Aorta (tissue), 5 donors: ENCODE measurements around the gene SYNGR2. TPM values are rescaled to one million over a fixed set of nuclear protein-coding genes. Genes with fewer than 3 reads are reported as not detected.

ENCODE experiments used
- ATAC-seq: fragments of 200-7000 bp; cut with Tn5 transposase; one replicate; pipeline ENCODE4 v1.9.1; 2022; ENCODE audit warnings: moderate library complexity; ENCODE audit not compliant: low FRiP score
- DNase-seq, 2 donors: peaks; one replicate each; pipeline ENCODE4 v3.0.0-alpha.2; 2020
- H3K27ac ChIP-seq, 2 donors: one replicate each; pipeline ENCODE4 v1.5.1; 2013; ENCODE audit warnings: low read length in 2 of 2, mild to moderate bottlenecking in 2 of 2, moderate library complexity in 2 of 2, control low read depth in 1 of 2, inconsistent platforms in 1 of 2, low read depth in 1 of 2
- H3K27me3 ChIP-seq, 2 donors: one replicate each; pipeline ENCODE4 v1.6.1; 2013; ENCODE audit warnings: control low read depth in 1 of 2, low read length in 1 of 2, mild to moderate bottlenecking in 1 of 2, moderate library complexity in 1 of 2; ENCODE audit not compliant: insufficient read depth in 2 of 2, control insufficient read depth in 1 of 2
- H3K36me3 ChIP-seq, 2 donors: one replicate each; pipeline ENCODE4 v1.6.1; 2013; ENCODE audit warnings: control low read depth in 1 of 2, low read length in 1 of 2, mild to moderate bottlenecking in 1 of 2; ENCODE audit not compliant: insufficient read depth in 2 of 2, control insufficient read depth in 1 of 2
- H3K4me1 ChIP-seq, 2 donors: one replicate each; pipeline ENCODE4 v1.6.1; 2013; ENCODE audit warnings: low read length in 2 of 2, control low read depth in 1 of 2, mild to moderate bottlenecking in 1 of 2, moderate library complexity in 1 of 2; ENCODE audit not compliant: insufficient read depth in 2 of 2, control insufficient read depth in 1 of 2
- H3K4me3 ChIP-seq, 2 donors: one replicate each; pipeline ENCODE4 v1.5.1; 2013; ENCODE audit warnings: low read length in 2 of 2, control low read depth in 1 of 2, mild to moderate bottlenecking in 1 of 2
- H3K9me3 ChIP-seq: one replicate; pipeline ENCODE4 v1.6.1; 2013; ENCODE audit warnings: mild to moderate bottlenecking, low read length; ENCODE audit not compliant: control insufficient read depth
- WGBS, 2 donors: extraction: QIAGEN DNeasy Blood & Tissue Kit; methylation state at CpG; one replicate each; pipeline ENCODE4 v1.1.7; 2013; 5-methylcytosine and 5-hydroxymethylcytosine counted together
- intact Hi-C, 2 donors: fragments of 100-400 bp; cut with DNase I; formaldehyde crosslinking; loops; one replicate each; pipeline versions ENCODE4 v1.14.2 to v1.15.0; 2022
- polyA plus RNA-seq, 2 donors: library from polyadenylated mRNA; stranded (reverse); fragments of 200-250 nt; gene quantifications; one replicate each; pipeline ENCODE4 v1.2.3, GENCODE V29; 2013
- total RNA-seq, 2 donors: library from RNA; stranded (reverse); fragmentation: NEBNext Ultra II Directional; extraction: Animal tissue kit (Norgen Biotek cat#: 25700); gene quantifications; one replicate each; pipeline ENCODE4 v1.2.1, GENCODE V29; 2021
- donor health status: healthy with polysubstance abuse.
- donor health status: Bipolar disorder and iron deficiency.
- donor health status: DM: no; HTN: no; CAD: no.
- donor health status: DM: no; HTN: no; CAD: no.
- donor health status: DM: yes; HTN: yes; CAD: no.

SYNGR2 gene
- total and polyA plus RNA-seq, 4 donors, result 49.0 to 91.9 (median 68.8) TPM

DNA sequence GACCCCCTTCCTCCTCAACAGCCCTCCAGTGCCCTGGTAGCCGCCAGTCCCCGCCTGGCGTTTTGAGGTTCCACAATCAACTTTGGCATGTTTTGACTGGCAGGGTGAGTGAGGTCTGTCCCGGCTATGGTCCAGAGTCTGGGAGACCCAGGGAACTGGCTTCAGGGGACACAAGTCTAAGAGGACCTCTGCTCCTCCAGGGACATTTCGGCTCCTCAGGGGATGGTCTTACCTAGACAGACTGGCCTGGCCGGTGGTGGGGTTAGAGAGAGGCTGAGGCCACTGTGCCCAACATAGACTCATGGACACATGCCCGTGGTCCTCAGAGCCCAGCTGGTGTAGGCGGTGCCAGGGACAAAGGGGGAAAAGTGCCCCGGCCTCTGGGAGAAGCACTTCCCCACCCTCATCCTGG is 35.6 kb upstream of the SYNGR2 start:
- intact Hi-C loops, result no loop called here
- H3K9me3 ChIP-seq, result no peaks in the 10 kb centered on the region
- no peak for DNase-seq
- H3K4me1 ChIP-seq, result no peaks in the 10 kb centered on the region
- no peak overlapping the region for H3K27ac ChIP-seq
- no peaks in the 10 kb centered on the region for H3K36me3 ChIP-seq
- no peak for ATAC-seq
- H3K27me3 ChIP-seq, result no peaks in the 10 kb centered on the region
- no peak overlapping the region for H3K4me3 ChIP-seq
- 39 to 42% methylated on average over 9 of the region's 9 CpGs for WGBS, 2 donors

DNA sequence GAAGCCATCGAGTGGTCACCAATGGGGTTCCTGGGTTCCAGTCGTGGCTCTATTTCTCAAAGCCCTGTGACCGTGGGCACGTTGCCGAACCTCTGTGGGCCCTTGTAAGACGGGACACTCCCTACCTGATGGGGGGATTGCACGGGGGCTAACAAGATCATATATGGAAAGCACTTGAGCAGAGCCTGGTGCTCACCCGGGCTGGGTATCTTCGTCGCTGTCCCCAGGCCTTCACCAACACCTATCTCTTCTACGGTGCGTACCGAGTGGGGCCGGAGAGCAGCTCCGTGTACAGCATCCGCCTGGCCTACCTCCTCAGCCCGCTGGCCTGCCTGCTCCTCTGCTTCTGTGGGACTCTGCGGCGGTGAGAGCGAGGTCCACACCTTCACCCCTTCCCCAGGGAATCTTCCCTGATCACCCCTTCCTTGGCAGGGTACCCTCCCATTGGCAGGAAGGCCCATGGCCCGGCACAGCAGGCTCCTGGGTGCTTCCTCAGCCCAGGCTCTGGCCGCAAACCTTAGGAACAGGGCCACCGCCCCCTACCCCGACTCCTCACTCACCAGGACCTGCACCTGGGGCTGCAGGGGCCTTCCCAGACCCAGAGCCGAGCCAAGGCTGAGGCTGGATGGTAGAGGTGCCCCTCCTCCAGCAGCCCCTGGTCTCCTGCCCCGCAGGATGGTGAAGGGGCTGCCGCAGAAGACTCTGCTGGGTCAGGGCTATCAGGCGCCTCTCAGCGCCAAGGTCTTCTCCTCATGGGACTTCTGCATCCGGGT is 35.0 kb upstream of the SYNGR2 start:
- Histone ChIP-seq H3K36me3 (no peaks in the 10 kb centered on the region), H3K9me3 (no peaks in the 10 kb centered on the region), H3K4me1 (no peaks in the 10 kb centered on the region), H3K4me3 (no peak overlapping the region), H3K27ac (no peak overlapping the region), H3K27me3 (no peaks in the 10 kb centered on the region)
- WGBS, 2 donors, result 93 to 94% methylated on average over 30 of the region's 30 CpGs
- DNase-seq (no peak), ATAC-seq (no peak)
- intact Hi-C loops, result no loop called here

DNA sequence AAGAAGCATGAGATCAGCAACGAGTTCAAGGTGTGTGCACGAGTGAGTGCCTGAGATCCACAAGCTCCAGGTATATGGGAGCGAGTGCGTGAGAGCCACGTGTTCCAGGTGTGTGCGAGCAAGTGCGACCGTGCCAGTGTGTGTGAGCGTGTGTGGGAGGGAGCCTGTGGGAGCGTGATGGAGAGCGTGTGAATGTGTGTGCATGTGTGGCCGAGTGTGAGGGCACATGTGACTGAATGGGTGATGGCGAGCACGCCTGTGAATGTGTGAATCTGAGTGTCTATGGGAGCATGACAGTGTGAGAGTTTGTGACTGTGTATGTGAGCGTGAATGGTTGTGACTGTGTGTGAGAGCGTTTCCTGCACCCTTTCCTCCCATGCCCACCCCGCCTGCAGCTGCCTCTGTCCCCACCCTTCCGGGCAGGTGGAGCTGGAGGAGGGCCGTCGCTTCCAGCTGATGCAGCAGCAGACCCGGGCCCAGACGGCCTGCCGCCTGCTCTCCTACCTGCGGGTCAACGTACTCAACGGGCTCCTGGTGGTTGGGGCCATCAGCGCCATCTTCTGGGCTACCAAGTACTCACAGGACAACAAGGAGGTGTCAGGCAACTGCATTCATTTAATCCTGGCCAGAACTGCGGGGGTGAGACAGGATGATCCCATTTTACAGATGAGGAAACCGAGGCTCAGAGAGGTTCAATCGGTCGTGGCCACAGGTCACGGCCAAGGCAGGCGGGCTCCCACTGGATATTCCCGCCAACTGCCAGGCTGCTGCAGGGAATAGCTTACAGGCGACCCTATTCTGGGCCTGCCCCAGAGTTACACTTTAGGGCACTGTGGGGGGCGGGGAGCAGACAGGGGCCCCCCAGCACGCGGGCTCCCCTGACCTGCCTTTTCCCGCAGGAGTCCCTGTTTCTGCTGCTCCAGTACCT is 34.1 kb upstream of the SYNGR2 start:
- Histone ChIP-seq H3K36me3 (no peaks in the 10 kb centered on the region), H3K27ac (no peak overlapping the region), H3K27me3 (no peaks in the 10 kb centered on the region), H3K4me3 (no peak overlapping the region), H3K4me1 (no peaks in the 10 kb centered on the region), H3K9me3 (no peaks in the 10 kb centered on the region)
- ATAC-seq (no peak), DNase-seq (peak; percentile 65 to 76)
- intact Hi-C loops, result no loop called here
- 81 to 82% methylated on average over 39 of the region's 39 CpGs for WGBS, 2 donors

DNA sequence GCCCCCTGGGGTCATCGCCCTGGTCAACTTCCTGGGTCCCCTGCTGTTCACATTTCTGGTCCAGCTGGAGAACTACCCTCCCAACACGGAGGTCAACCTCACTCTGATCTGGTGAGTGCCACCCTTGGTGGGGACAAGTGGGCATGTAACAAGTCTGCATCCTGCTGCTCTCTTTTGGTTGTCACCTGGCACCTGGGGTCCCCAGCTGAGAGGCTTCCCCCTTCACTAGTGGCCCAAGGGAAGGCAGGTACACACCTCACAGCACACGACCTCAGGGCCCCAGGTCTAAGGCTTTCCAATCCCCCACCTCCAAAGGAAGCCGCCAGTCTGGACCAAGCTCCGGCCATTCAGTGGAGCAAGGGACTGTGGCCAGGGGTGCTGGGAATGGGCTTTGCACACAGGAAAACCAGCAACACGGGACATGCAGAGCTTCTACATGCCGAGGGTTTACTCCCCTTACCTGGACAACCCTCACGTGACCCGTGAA is 33.4 kb upstream of the SYNGR2 start:
- Histone ChIP-seq H3K27me3 (no peaks in the 10 kb centered on the region), H3K9me3 (no peaks in the 10 kb centered on the region), H3K4me3 (no peak overlapping the region), H3K4me1 (no peaks in the 10 kb centered on the region), H3K36me3 (no peaks in the 10 kb centered on the region), H3K27ac (no peak overlapping the region)
- WGBS, 2 donors, result 85 to 87% methylated on average over 9 of the region's 9 CpGs
- DNase-seq, result no peak
- intact Hi-C loops, result no loop called here
- no peak for ATAC-seq

DNA sequence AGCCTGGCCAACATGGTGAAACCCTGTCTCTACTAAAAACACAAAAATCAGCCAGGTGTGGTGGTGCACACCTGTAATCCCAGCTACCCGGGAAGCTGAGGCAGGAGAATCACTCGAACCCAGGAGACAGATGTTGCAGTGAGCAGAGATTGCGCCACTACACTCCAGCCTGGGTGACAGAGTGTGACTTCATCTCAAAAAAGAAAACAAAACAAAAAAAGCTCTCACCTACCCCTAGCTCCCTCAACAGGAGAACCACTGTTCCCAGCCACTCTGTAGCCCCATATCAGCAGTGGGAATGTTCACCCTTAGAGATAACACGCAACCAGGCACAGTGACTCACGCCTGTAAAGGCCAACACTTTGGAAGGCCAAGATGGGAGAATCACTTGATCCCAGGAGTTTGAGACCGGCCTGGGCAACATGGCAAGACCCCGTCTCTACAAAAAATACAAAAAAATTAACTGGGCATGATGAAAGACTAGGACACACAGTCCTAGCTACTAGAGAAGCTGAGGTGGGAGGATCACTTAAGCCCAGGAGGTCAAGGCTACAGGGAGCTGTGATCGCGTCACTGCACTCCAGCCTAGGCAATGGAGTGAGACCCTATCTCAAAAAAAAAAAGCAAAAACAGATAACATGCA is 32.4 kb upstream of the SYNGR2 start:
- Histone ChIP-seq H3K27me3 (no peaks in the 10 kb centered on the region), H3K27ac (no peak overlapping the region), H3K36me3 (no peaks in the 10 kb centered on the region), H3K4me3 (no peak overlapping the region), H3K9me3 (no peaks in the 10 kb centered on the region), H3K4me1 (no peaks in the 10 kb centered on the region)
- intact Hi-C loops, result no loop called here
- no peak for DNase-seq
- 92 to 93% methylated on average over 9 of the region's 9 CpGs for WGBS, 2 donors
- no peak for ATAC-seq

DNA sequence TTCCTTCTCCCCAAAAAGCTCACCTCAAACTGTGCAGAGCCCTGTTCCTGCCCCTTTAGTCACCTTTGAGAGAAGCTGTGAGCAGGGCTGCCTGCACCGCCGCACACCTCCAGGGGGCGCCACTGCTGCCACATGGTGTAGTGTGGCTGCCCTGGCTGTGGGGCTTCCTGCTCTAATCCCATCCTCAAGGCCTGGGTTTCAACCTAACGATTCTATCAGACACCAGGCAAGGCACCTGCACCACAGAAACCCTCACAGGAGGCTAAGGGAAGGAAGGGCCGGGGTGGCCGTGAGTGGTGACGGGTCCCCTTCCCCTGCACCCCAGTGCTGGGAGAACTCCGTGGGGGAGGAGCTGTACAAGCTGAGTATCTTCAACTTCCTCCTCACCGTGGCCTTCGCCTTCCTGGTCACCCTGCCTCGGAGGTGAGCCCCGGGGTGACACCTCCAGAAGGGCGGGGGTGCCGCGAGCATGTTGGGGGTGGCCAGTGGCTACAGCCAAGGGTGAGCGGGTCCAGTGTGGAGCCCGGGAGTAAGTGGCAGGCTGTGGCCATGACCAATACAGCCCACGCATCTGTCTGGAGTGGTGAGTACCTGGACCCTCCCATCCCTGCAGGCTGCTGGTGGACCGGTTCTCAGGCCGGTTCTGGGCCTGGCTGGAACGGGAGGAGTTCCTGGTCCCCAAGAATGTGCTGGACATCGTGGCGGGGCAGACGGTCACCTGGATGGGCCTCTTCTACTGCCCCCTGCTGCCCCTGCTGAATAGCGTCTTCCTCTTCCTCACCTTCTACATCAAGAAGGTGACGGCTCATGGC is 30.8 kb upstream of the SYNGR2 start:
- H3K4me3 ChIP-seq, result no peak overlapping the region
- no peak overlapping the region for H3K27ac ChIP-seq
- H3K4me1 ChIP-seq, result no peaks in the 10 kb centered on the region
- no peaks in the 10 kb centered on the region for H3K27me3 ChIP-seq
- intact Hi-C loops, result no loop called here
- no peak for ATAC-seq
- 78 to 79% methylated on average over 23 to 26 of the region's 26 CpGs for WGBS, 2 donors
- H3K9me3 ChIP-seq, result no peaks in the 10 kb centered on the region
- DNase-seq, result no peak
- H3K36me3 ChIP-seq, result no peaks in the 10 kb centered on the region

DNA sequence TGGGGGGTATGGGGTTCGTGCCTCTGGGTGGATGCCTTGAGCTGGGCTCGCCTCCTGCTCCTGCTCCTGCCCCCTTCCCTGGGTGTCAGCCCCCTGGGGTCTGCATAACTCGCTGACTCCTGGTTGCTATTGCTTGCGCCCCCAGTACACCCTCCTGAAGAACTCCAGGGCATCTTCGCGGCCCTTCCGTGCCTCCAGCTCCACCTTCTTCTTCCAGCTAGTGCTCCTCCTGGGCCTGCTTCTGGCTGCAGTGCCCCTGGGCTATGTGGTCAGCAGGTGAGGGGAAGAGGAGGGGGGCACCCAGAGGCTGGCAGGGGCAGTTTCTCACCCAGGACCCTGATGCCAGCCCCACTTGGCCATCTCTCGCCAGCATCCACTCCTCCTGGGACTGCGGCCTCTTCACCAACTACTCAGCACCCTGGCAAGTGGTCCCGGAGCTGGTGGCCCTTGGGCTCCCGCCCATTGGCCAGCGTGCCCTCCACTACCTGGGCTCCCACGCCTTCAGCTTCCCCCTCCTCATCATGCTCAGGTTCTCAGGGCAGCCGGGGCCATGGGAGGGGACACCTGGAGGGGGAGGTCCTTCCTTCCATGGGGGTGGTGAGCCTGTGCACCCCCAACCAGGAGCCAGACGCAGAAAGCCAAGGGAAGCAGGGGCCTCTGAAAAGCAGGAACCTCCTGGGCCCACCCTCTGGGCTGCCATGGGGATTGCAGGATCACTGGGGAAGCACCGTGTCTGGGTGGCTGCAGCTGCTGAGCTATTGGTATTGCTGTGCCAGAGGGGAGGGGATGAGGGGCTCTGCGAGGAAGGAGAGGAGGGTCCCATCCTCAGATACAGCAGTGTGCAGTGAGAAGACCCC is 29.9 kb upstream of the SYNGR2 start:
- WGBS, 2 donors, result 87 to 90% methylated on average over 17 of the region's 17 CpGs
- no peaks in the 10 kb centered on the region for H3K36me3 ChIP-seq
- H3K4me3 ChIP-seq, result no peak overlapping the region
- H3K9me3 ChIP-seq, result no peaks in the 10 kb centered on the region
- intact Hi-C loops, result no loop called here
- ATAC-seq (no peak), DNase-seq (no peak)
- H3K27ac ChIP-seq, result no peak overlapping the region
- no peaks in the 10 kb centered on the region for H3K4me1 ChIP-seq
- H3K27me3 ChIP-seq, result no peaks in the 10 kb centered on the region
